ENCODE results near the gene TUBB6. TPM values are rescaled to one million over a fixed set of nuclear protein-coding genes. Genes with fewer than 3 reads are reported as not detected.

Gene TUBB6
- total RNA-seq, 6 experiments from 2014 or later, result 2.4 to 18.5 (median 9.0) TPM

- H3K27me3 ChIP-seq, result no peaks in the 10 kb centered on the region
- H3K4me1 ChIP-seq, result no peaks in the 10 kb centered on the region
- TF ChIP-seq, protein P1, sequence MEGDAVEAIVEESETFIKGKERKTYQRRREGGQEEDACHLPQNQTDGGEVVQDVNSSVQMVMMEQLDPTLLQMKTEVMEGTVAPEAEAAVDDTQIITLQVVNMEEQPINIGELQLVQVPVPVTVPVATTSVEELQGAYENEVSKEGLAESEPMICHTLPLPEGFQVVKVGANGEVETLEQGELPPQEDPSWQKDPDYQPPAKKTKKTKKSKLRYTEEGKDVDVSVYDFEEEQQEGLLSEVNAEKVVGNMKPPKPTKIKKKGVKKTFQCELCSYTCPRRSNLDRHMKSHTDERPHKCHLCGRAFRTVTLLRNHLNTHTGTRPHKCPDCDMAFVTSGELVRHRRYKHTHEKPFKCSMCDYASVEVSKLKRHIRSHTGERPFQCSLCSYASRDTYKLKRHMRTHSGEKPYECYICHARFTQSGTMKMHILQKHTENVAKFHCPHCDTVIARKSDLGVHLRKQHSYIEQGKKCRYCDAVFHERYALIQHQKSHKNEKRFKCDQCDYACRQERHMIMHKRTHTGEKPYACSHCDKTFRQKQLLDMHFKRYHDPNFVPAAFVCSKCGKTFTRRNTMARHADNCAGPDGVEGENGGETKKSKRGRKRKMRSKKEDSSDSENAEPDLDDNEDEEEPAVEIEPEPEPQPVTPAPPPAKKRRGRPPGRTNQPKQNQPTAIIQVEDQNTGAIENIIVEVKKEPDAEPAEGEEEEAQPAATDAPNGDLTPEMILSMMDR (IDR thresholded peaks at IDR 0.05), result no peak
- no peak for TF ChIP-seq POLR2A (IDR thresholded peaks at IDR 0.05)
- DNase-seq, result no peak
- no peaks in the 10 kb centered on the region for H3K9me3 ChIP-seq
- H3K27ac ChIP-seq, result no peak overlapping the region
- ATAC-seq, result peak in 1 of 4 donors; percentile 22
- H3K4me3 ChIP-seq, result no peak overlapping the region
- H3K36me3 ChIP-seq, result peaks cover 0 to 36% (median 2%) of the 10 kb centered on the region in 4 donors
- intact Hi-C loops (cut with DNase I), result no loop called here
- WGBS (ENCODE audit: insufficient coverage, low coverage, low lambda C conversion rate, missing lambda C conversion rate), result 81% methylated on average over 2 of the region's 2 CpGs
These were observed 28.2 kb downstream of the TUBB6 start for GRCh38 chr18:12336171-12336613.

DNA sequence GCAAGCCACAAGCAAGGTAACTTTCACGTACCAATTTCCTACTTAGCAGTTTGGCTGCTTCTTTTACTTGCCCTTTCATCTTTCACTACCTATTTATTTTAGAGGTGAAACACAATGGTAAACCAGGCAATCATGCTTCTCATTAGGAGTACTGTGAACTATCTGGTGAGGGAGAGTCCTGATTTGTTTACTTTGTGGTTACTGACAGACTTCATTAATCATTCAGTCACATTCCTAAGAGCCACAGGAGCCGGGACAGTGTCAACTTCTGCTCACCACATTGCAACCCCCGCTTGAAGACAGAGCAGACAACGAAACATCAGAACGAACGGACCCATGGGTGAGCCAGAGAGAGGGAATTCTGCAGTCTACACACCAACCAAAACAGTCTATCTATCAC lies 28.8 kb downstream of the TUBB6 start:
- no peak overlapping the region for H3K27ac ChIP-seq
- 60% methylated on average over 4 of the region's 6 CpGs for WGBS (ENCODE audit: insufficient coverage, low coverage, low lambda C conversion rate, missing lambda C conversion rate)
- DNase-seq (no peak), ATAC-seq (peak in 3 of 4 donors; percentile 47 to 90 (median 59))
- no peaks in the 10 kb centered on the region for H3K4me1 ChIP-seq
- TF ChIP-seq POLR2A (IDR thresholded peaks at IDR 0.05), result no peak
- TF ChIP-seq, protein P1 (IDR thresholded peaks at IDR 0.05), result no peak
- H3K36me3 ChIP-seq, result peaks cover 0 to 42% (median 2%) of the 10 kb centered on the region in 4 donors
- intact Hi-C loops (cut with DNase I), result no loop called here
- no peaks in the 10 kb centered on the region for H3K27me3 ChIP-seq
- H3K4me3 ChIP-seq, result no peak overlapping the region
- no peaks in the 10 kb centered on the region for H3K9me3 ChIP-seq

DNA sequence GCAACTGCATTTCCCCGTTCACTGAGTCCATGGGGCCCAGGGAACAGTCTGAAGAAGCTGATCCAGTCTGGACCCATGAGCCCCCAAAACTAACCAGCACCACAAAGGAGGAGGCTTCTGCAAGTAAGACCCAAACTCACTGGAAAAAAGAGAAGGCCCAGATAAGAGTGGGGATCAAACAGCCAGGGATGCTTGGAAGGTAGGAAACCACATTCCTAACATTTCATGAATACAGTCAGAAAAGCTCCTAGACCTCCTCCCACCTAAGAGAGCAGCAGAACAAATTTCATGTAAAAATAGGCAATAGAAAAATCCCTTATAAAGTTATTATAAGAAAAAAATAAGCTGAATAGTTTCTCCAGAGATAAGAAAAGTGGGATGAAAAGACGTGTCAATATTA lies 30.3 kb downstream of the TUBB6 start:
- TF ChIP-seq, protein P1 (IDR thresholded peaks at IDR 0.05), result no peak
- TF ChIP-seq POLR2A (IDR thresholded peaks at IDR 0.05), result no peak
- intact Hi-C loops (cut with DNase I), result no loop called here
- H3K27me3 ChIP-seq, result no peaks in the 10 kb centered on the region
- H3K36me3 ChIP-seq, result peaks cover 0 to 57% (median 8%) of the 10 kb centered on the region in 4 donors
- no peak for DNase-seq
- H3K4me1 ChIP-seq, result no peaks in the 10 kb centered on the region
- no peaks in the 10 kb centered on the region for H3K9me3 ChIP-seq
- no peak overlapping the region for H3K4me3 ChIP-seq
- no peak for ATAC-seq
- WGBS (ENCODE audit: insufficient coverage, low coverage, low lambda C conversion rate, missing lambda C conversion rate), result 86% methylated on average over 1 of the region's 2 CpGs
- H3K27ac ChIP-seq, result no peak overlapping the region

DNA sequence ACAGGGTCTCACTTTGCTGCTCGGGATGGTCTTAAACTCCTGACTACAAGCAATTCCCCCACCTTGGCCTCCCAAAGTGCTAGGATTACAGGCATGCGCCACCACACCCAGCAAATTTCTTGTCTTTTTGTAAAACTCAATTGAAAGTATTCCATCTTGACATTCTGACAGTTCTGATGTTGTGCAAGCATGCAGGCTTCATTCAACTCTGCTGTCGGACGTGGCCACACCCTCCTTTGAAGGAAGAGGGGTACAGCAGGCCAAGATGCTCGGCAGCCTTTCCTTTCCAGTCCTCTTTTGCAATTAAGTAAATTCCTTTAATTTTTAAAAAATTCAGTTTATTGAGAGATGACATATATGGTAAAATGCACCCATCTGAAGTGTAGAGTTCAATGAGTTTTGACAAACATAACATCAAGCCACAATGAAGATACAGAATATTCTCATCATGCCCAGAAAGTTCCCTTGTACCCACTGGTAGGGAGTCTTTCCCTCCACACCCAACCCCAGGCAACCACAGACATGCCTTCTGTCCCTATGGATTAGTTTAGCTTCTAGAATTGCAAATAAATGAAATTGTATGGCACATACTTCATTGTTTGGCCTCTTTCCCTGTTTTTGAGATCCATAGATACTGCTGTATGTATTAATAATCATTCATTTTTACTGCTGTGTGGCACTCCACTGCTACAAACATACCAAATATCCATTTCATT lies 33.1 kb downstream of the TUBB6 start:
- intact Hi-C loops (cut with DNase I), result no loop called here
- ATAC-seq (no peak), DNase-seq (no peak)
- H3K4me1 ChIP-seq, result no peaks in the 10 kb centered on the region
- H3K4me3 ChIP-seq, result no peak overlapping the region
- H3K36me3 ChIP-seq, result peaks cover 0 to 62% (median 17%) of the 10 kb centered on the region in 4 donors
- no peak overlapping the region for H3K27ac ChIP-seq
- H3K9me3 ChIP-seq, result no peaks in the 10 kb centered on the region
- H3K27me3 ChIP-seq, result no peaks in the 10 kb centered on the region
- 93% methylated on average over 5 of the region's 5 CpGs for WGBS (ENCODE audit: insufficient coverage, low coverage, low lambda C conversion rate, missing lambda C conversion rate)
- TF ChIP-seq POLR2A (IDR thresholded peaks at IDR 0.05), result no peak
- TF ChIP-seq, protein P1 (IDR thresholded peaks at IDR 0.05), result no peak

All from right lobe of liver (tissue), 6 donors.